BE2C (cell line): ENCODE measurements around the gene PRLR.
A peak's percentile ranks its signal among the peaks of the same experiment; 100 is the strongest.

ENCODE experiments used
- DNase-seq: peaks from one replicate; pipeline ENCODE4 v3.0.0-alpha.2; 2020
- H3K27me3 ChIP-seq: fragments of 250-450 bp; sonication (Bioruptor Pico); 2 replicates; pipeline ENCODE4 v1.5.1; 2020; ENCODE audit warnings: mild to moderate bottlenecking
- H3K36me3 ChIP-seq: fragments of 250-450 bp; sonication (Bioruptor Pico); 2 replicates; pipeline ENCODE4 v1.5.1; 2020; ENCODE audit warnings: mild to moderate bottlenecking
- H3K4me1 ChIP-seq: fragments of 250-450 bp; sonication (Bioruptor Pico); 2 replicates; pipeline ENCODE4 v1.5.1; 2020
- H3K4me3 ChIP-seq: 2 replicates; pipeline ENCODE4 v1.5.1; 2011; ENCODE audit warnings: low read depth, low read length
- H3K9me3 ChIP-seq: fragments of 250-450 bp; sonication (Bioruptor Pico); 2 replicates; pipeline ENCODE4 v1.5.1; 2020
- CTCF ChIP-seq: IDR thresholded peaks from 2 replicates; pipeline ENCODE4 v1.5.1; 2012; ENCODE audit warnings: mild to moderate bottlenecking, low read depth, low read length

The PRLR gene

GRCh38 chr5:35203403-35203802 lies 26.9 kb downstream of the PRLR start:
- TF ChIP-seq CTCF, result no peak
- no peaks in the 10 kb centered on the region for H3K4me1 ChIP-seq
- H3K4me3 ChIP-seq, result no peak overlapping the region
- no peak for DNase-seq
- no peaks in the 10 kb centered on the region; the same call in 1 of the 2 replicates for H3K27me3 ChIP-seq
- no peaks in the 10 kb centered on the region for H3K9me3 ChIP-seq
- no peaks in the 10 kb centered on the region for H3K36me3 ChIP-seq

GRCh38 chr5:35202319-35203111 lies 27.8 kb downstream of the PRLR start:
- Histone ChIP-seq H3K9me3 (no peaks in the 10 kb centered on the region), H3K36me3 (no peaks in the 10 kb centered on the region), H3K27me3 (no peaks in the 10 kb centered on the region; the same call in 1 of the 2 replicates), H3K4me3 (no peak overlapping the region), H3K4me1 (no peaks in the 10 kb centered on the region)
- DNase-seq, result peak; percentile 55
- peak; percentile 56 for TF ChIP-seq CTCF

- Histone ChIP-seq H3K4me3 (no peak overlapping the region), H3K27me3 (no peaks in the 10 kb centered on the region; the same call in 1 of the 2 replicates), H3K9me3 (no peaks in the 10 kb centered on the region), H3K4me1 (no peaks in the 10 kb centered on the region), H3K36me3 (no peaks in the 10 kb centered on the region)
- no peak for DNase-seq
- TF ChIP-seq CTCF, result no peak
Observed at GRCh38 chr5:35201291-35201690, 29.0 kb downstream of the PRLR start.

GRCh38 chr5:35199886-35200285 lies 30.4 kb downstream of the PRLR start:
- no peaks in the 10 kb centered on the region for H3K4me1 ChIP-seq
- DNase-seq, result no peak
- H3K27me3 ChIP-seq, result no peaks in the 10 kb centered on the region
- H3K9me3 ChIP-seq, result no peaks in the 10 kb centered on the region
- H3K4me3 ChIP-seq, result no peak overlapping the region
- H3K36me3 ChIP-seq, result no peaks in the 10 kb centered on the region
- no peak for TF ChIP-seq CTCF

GRCh38 chr5:35198686-35199085 lies 31.6 kb downstream of the PRLR start:
- no peak for TF ChIP-seq CTCF
- Histone ChIP-seq H3K9me3 (no peaks in the 10 kb centered on the region), H3K27me3 (no peaks in the 10 kb centered on the region), H3K36me3 (no peaks in the 10 kb centered on the region), H3K4me1 (no peaks in the 10 kb centered on the region), H3K4me3 (no peak overlapping the region)
- no peak for DNase-seq

GRCh38 chr5:35198075-35198474 lies 32.2 kb downstream of the PRLR start:
- TF ChIP-seq CTCF, result no peak
- no peak for DNase-seq
- no peaks in the 10 kb centered on the region for H3K27me3 ChIP-seq
- no peak overlapping the region for H3K4me3 ChIP-seq
- H3K36me3 ChIP-seq, result no peaks in the 10 kb centered on the region
- no peaks in the 10 kb centered on the region for H3K4me1 ChIP-seq
- H3K9me3 ChIP-seq, result no peaks in the 10 kb centered on the region
